H1 (cell line): ENCODE results near the gene AGBL5. TPM values are rescaled to one million over a fixed set of nuclear protein-coding genes. Genes with fewer than 3 reads are reported as not detected.
A peak's percentile ranks its signal among the peaks of the same experiment; 100 is the strongest.

Source experiments
- CTCF ChIA-PET: fragments of 300-600 bp; sonication (Branson Sonifier 250); formaldehyde crosslinking; loops from one replicate; lab custom pipeline; 2021; ENCODE audit not compliant: partially characterized antibody; lab: Charles Lee
- POLR2A ChIA-PET: fragments of 300-600 bp; sonication (Branson Sonifier 250); formaldehyde crosslinking; loops from one replicate; lab custom pipeline; 2021; ENCODE audit warnings: inconsistent platforms; ENCODE audit not compliant: partially characterized antibody; lab: Charles Lee
- DNase-seq, 2 experiments: peaks; one replicate each; pipeline versions ENCODE4 v3.0.0 to v3.0.0-alpha.2; 2010 to 2022; ENCODE audit warnings: low spot score in 2 of 2, low read depth in 1 of 2, mixed read lengths in 1 of 2
- FAIRE-seq: peaks from 2 replicates; lab custom pipeline; 2011; peaks lifted over from hg19 to GRCh38; lab: Jason Lieb, UNC
- H2AFZ ChIP-seq: 2 replicates; pipeline ENCODE4 v1.8.1; 2012; ENCODE audit warnings: low read length, inconsistent platforms
- H2AK5ac ChIP-seq: 2 replicates; pipeline ENCODE4 v1.6.1; 2013; ENCODE audit warnings: low read depth, low read length
- H2BK120ac ChIP-seq: replicated peaks from 2 replicates; pipeline ENCODE3; 2013; ENCODE audit warnings: low read depth, low read length, inconsistent platforms
- H2BK12ac ChIP-seq: 2 replicates; pipeline ENCODE4 v1.6.1; 2013; ENCODE audit warnings: low read depth, low read length
- H2BK15ac ChIP-seq: 2 replicates; pipeline ENCODE4 v1.6.1; 2013; ENCODE audit warnings: low read length
- H2BK20ac ChIP-seq: 2 replicates; pipeline ENCODE4 v1.6.1; 2013; ENCODE audit warnings: low read length
- H2BK5ac ChIP-seq: 2 replicates; pipeline ENCODE4 v1.6.1; 2013; ENCODE audit warnings: low read depth, low read length
- H3K14ac ChIP-seq: 2 replicates; pipeline ENCODE4 v1.6.1; 2013; ENCODE audit warnings: inconsistent platforms; ENCODE audit not compliant: insufficient read length
- H3K18ac ChIP-seq: 2 replicates; pipeline ENCODE4 v1.6.1; 2013; ENCODE audit warnings: low read length; ENCODE audit errors: extremely low read depth
- H3K23ac ChIP-seq: 2 replicates; pipeline ENCODE4 v1.6.1; 2013; ENCODE audit warnings: inconsistent platforms; ENCODE audit not compliant: insufficient read length
- H3K23me2 ChIP-seq: 2 replicates; pipeline ENCODE4 v1.6.1; 2013; ENCODE audit warnings: low read depth, low read length
- H3K27ac ChIP-seq: 2 replicates; pipeline ENCODE4 v1.6.1; 2011; ENCODE audit warnings: low read depth, low read length, inconsistent platforms
- H3K27me3 ChIP-seq, 4 experiments: replicated peaks in 1 of 4; 1 replicate in 1 of 4; 2 replicates in 3 of 4; pipeline versions ENCODE4 v1.6.1 to v1.8.1; 2011 to 2013; ENCODE audit warnings: low read length in 3 of 4, mild to moderate bottlenecking in 3 of 4, inconsistent platforms in 2 of 4, mixed read lengths in 2 of 4, moderate library complexity in 1 of 4; ENCODE audit not compliant: control insufficient read depth in 3 of 4, insufficient read depth in 3 of 4; ENCODE audit errors: extremely low read depth in 1 of 4
- H3K36me3 ChIP-seq, 4 experiments: 2 replicates each; pipeline versions ENCODE4 v1.6.1 to v1.8.1; 2011 to 2013; ENCODE audit warnings: mild to moderate bottlenecking in 4 of 4, low read length in 3 of 4, moderate library complexity in 2 of 4, control low read depth in 1 of 4, inconsistent platforms in 1 of 4; ENCODE audit not compliant: insufficient read depth in 4 of 4, control insufficient read depth in 2 of 4
- H3K4ac ChIP-seq: replicated peaks from 2 replicates; pipeline ENCODE3; 2013; ENCODE audit warnings: low read length, low read depth, mixed read lengths, inconsistent platforms; ENCODE audit not compliant: insufficient read length
- H3K4me1 ChIP-seq, 4 experiments: replicated peaks in 1 of 4; 1 replicate in 1 of 4; 2 replicates in 3 of 4; pipeline versions ENCODE4 v1.6.1 to v1.8.1; 2011 to 2013; ENCODE audit warnings: low read length in 3 of 4, inconsistent platforms in 2 of 4, mixed read lengths in 1 of 4; ENCODE audit not compliant: insufficient read depth in 4 of 4, control insufficient read depth in 3 of 4
- H3K4me2 ChIP-seq, 2 experiments: 2 replicates each; pipeline versions ENCODE4 v1.6.1 to v1.8.1; 2011 to 2013; ENCODE audit warnings: low read depth in 2 of 2, low read length in 2 of 2, control low read depth in 1 of 2, inconsistent platforms in 1 of 2, mild to moderate bottlenecking in 1 of 2; ENCODE audit not compliant: insufficient read depth in 1 of 2
- H3K4me3 ChIP-seq, 4 experiments: fragments of 200-600, 300-600 bp in 1 of 4; sonication (generic), shearing (Covaris generic), sonication (Bioruptor Twin) in 1 of 4; 2 replicates each; pipeline versions ENCODE4 v1.5.1 to v1.8.1; 2011 to 2016; ENCODE audit warnings: low read length in 4 of 4, low read depth in 3 of 4, control low read depth in 2 of 4, inconsistent platforms in 2 of 4, mild to moderate bottlenecking in 2 of 4, mixed read lengths in 1 of 4, moderate library complexity in 1 of 4; ENCODE audit not compliant: insufficient read depth in 2 of 4; ENCODE audit errors: extremely low read depth in 1 of 4
- H3K56ac ChIP-seq: replicated peaks from 2 replicates; pipeline ENCODE3; 2013; ENCODE audit warnings: low read depth, mild to moderate bottlenecking, mixed read lengths, low read length, inconsistent platforms; ENCODE audit not compliant: insufficient read length
- H3K79me1 ChIP-seq: 2 replicates; pipeline ENCODE4 v1.6.1; 2013; ENCODE audit warnings: low read depth, low read length, control low read depth
- H3K79me2 ChIP-seq, 2 experiments: 2 replicates each; pipeline versions ENCODE4 v1.6.1 to v1.8.1; 2012 to 2013; ENCODE audit warnings: low read length in 2 of 2, mild to moderate bottlenecking in 2 of 2, inconsistent platforms in 1 of 2; ENCODE audit not compliant: insufficient read depth in 2 of 2, control insufficient read depth in 1 of 2
- H3K9ac ChIP-seq, 4 experiments: replicated peaks in 1 of 4; 1 replicate in 1 of 4; 2 replicates in 3 of 4; pipeline versions ENCODE4 v1.6.1 to v1.8.1; 2011 to 2013; ENCODE audit warnings: low read depth in 3 of 4, low read length in 3 of 4, control low read depth in 2 of 4, mild to moderate bottlenecking in 2 of 4, moderate library complexity in 2 of 4, inconsistent platforms in 1 of 4; ENCODE audit errors: extremely low read depth in 1 of 4
- H3K9me3 ChIP-seq, 2 experiments: 2 replicates each; pipeline versions ENCODE4 v1.6.1 to v1.8.1; 2012 to 2013; ENCODE audit warnings: mild to moderate bottlenecking in 2 of 2, moderate library complexity in 2 of 2, control low read depth in 1 of 2, inconsistent platforms in 1 of 2, low read depth in 1 of 2, low read length in 1 of 2, mixed read lengths in 1 of 2; ENCODE audit not compliant: insufficient read depth in 2 of 2
- H4K20me1 ChIP-seq, 2 experiments: replicated peaks in 1 of 2; 2 replicates each; pipeline versions ENCODE3 to v1.8.1; 2011 to 2013; ENCODE audit warnings: inconsistent platforms in 2 of 2, low read length in 2 of 2, mild to moderate bottlenecking in 1 of 2; ENCODE audit not compliant: insufficient read depth in 2 of 2, control insufficient read depth in 1 of 2
- H4K5ac ChIP-seq: 2 replicates; pipeline ENCODE4 v1.6.1; 2013; ENCODE audit warnings: low read length, low read depth, mixed read lengths, inconsistent platforms; ENCODE audit not compliant: insufficient read length
- H4K8ac ChIP-seq: 2 replicates; pipeline ENCODE4 v1.8.0; 2013; ENCODE audit warnings: mild to moderate bottlenecking, moderate library complexity, low read length, inconsistent platforms; ENCODE audit not compliant: insufficient read depth; ENCODE audit errors: extremely low read depth
- H4K91ac ChIP-seq: replicated peaks from 2 replicates; pipeline ENCODE3; 2013; ENCODE audit warnings: low read length, mixed read lengths, inconsistent platforms; ENCODE audit not compliant: insufficient read length
- FOSL1 ChIP-seq: IDR thresholded peaks from 2 replicates; pipeline ENCODE4 v1.6.1; 2011; ENCODE audit warnings: mild to moderate bottlenecking, low read depth, low read length, moderate library complexity; ENCODE audit not compliant: insufficient read depth
- PHF8 ChIP-seq: fragments of 200-600 bp; sonication (generic); conservative IDR thresholded peaks from 2 replicates; pipeline ENCODE4 v1.7.1; 2012; ENCODE audit warnings: low read depth, mild to moderate bottlenecking, inconsistent platforms, low read length, moderate library complexity
- WGBS, 2 experiments: shearing (Covaris generic) in 1 of 2; methylation state at CpG; one replicate each; pipeline versions ENCODE4 v1.1.6 to v1.1.7; 2013 to 2015; ENCODE audit warnings: low lambda C conversion rate in 2 of 2, mixed read lengths in 2 of 2, inconsistent platforms in 1 of 2, low coverage in 1 of 2, missing lambda C conversion rate in 1 of 2; ENCODE audit not compliant: insufficient replicate concordance in 2 of 2, insufficient coverage in 1 of 2, insufficient read length in 1 of 2; ENCODE audit errors: extremely low coverage in 1 of 2, missing lambda C conversion rate in 1 of 2; 5-methylcytosine and 5-hydroxymethylcytosine counted together
- polyA plus RNA-seq, 7 experiments: library from polyadenylated mRNA; depleted of rRNA in 3 of 7; stranded (reverse) in 5 of 7; unstranded in 2 of 7; fragments of >200 nt in 5 of 7; fragments of 200-250 nt in 2 of 7; gene quantifications; 1 replicate in 5 of 7; 2 replicates in 1 of 7; 4 replicates in 1 of 7; pipeline versions ENCODE4 v1.2.1 to v1.2.3, GENCODE V29; 2011 to 2013; ENCODE audit warnings: missing spikeins in 2 of 7, mixed read lengths in 2 of 7
- total RNA-seq: library from RNA; stranded (reverse); fragmentation: NEBNext Ultra II Directional; extraction: Animal tissue kit (Norgen Biotek cat#: 25700); gene quantifications from 2 replicates; pipeline ENCODE4 v1.2.1, GENCODE V29; 2021

Gene AGBL5
- total and polyA plus RNA-seq, 2 of the 8 experiments (the other 6 are each of a cell fraction or from before 2014, with no cell fraction given): 45.4 to 62.0 TPM

DNA sequence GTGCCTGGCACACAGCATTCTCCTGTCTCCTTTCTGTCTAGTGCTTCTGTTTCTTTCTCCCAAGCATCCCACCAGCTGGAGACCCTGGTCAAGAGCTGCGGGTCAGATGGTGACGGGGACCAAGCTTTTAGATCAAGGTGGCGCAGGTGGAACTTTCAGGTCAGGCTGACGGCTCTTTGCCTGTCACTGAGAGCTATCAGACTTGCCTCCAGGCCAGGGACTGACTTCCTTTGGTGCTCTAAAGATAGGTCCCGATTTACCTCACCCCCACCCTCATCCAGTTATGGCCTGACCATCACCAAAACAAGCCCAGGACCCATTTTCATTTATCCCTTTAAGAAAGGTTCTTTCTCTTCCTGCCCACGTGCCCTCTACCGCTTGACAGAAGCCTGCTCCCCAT, 25.8 kb downstream of the AGBL5 start:
- Histone ChIP-seq H2BK120ac (no peak overlapping the region), H3K4me1 (peaks cover 0 to 24% (median 15%) of the 10 kb centered on the region in 4 experiments; a peak in 6 of 7 replicates), H3K14ac (no peak overlapping the region), H4K20me1 (no peaks in the 10 kb centered on the region), H2BK15ac (0 out of 2 replicates have a peak overlapping the region, but pooled peaks have one; percentile 10), H3K23me2 (peaks cover 6% of the 10 kb centered on the region; the same call in 1 of the 2 replicates), H3K79me2 (no peaks in the 10 kb centered on the region), H3K79me1 (no peaks in the 10 kb centered on the region), H3K4ac (no peak overlapping the region), H3K56ac (no peak overlapping the region), H3K18ac (no peak overlapping the region), H3K4me2 (no peak overlapping the region), H3K36me3 (no peaks in the 10 kb centered on the region), H2BK5ac (no peak overlapping the region), H3K9ac (no peak overlapping the region), H2BK20ac (no peak overlapping the region), H3K23ac (no peak overlapping the region), H3K4me3 (no peak overlapping the region), H3K9me3 (no peaks in the 10 kb centered on the region), H4K5ac (no peak overlapping the region), H2BK12ac (no peak overlapping the region), H3K27me3 (0 out of 7 replicates have a peak, but pooled peaks cover 0 to 3% (median 0%) of the 10 kb centered on the region in 4 experiments), H2AFZ (no peak overlapping the region), H4K91ac (no peak overlapping the region), H3K27ac (no peak overlapping the region), H2AK5ac (no peak overlapping the region), H4K8ac (no peak overlapping the region)
- CTCF ChIA-PET: interaction anchor here (0.9 to 16.5 kb wide), 4 partner anchors 8 to 224 kb away, joined by 3 to 160 read pairs (median 4); partner anchors contain the start of genes AGBL5 and KHK
- FAIRE-seq (no peak), DNase-seq (no peak)
- no peak for TF ChIP-seq PHF8
- TF ChIP-seq FOSL1: no peak
- WGBS, 2 experiments: 86% methylated on average over 7 of the region's 7 CpGs; no CpG with 5 or more reads in 1 of the 2 experiments
- POLR2A ChIA-PET: interaction anchor here (0.6 to 1.6 kb wide), 5 partner anchors 16 to 139 kb away, joined by 3 to 6 read pairs (median 4); partner anchors contain the start of gene AGBL5
